HepG2 (cell line): Measurements from ENCODE around the gene SECTM1. TPM values are rescaled to one million over a fixed set of nuclear protein-coding genes. Genes with fewer than 3 reads are reported as not detected.

Experiments
- AGO1 ChIP-seq: fragments of 200-400 bp; formaldehyde crosslinking; IDR thresholded peaks from 2 replicates; pipeline ENCODE4 v1.6.1; 2017; ENCODE audit warnings: mild to moderate bottlenecking, low read depth, low read length, moderate library complexity; ENCODE audit not compliant: poor library complexity, severe bottlenecking
- FOSL1 ChIP-seq: sonication (generic); formaldehyde crosslinking; IDR thresholded peaks from 2 replicates; pipeline ENCODE4 v1.9.0; 2021; ENCODE audit warnings: missing genetic modification reagents, borderline replicate concordance
- FOXJ3 ChIP-seq: sonication (generic); formaldehyde crosslinking; IDR thresholded peaks from 2 replicates; pipeline ENCODE4 v1.4.0; 2020; ENCODE audit warnings: missing genetic modification reagents, mild to moderate bottlenecking, borderline replicate concordance
- HDAC6 ChIP-seq: fragments of 200-600 bp; sonication (generic); IDR thresholded peaks from 2 replicates; pipeline ENCODE4 v1.7.0; 2017; ENCODE audit warnings: mild to moderate bottlenecking, antibody characterized with exemption, low read length, low read depth
- HMG20A ChIP-seq: IDR thresholded peaks from 2 replicates; pipeline ENCODE4 v1.6.1; 2016; ENCODE audit warnings: borderline replicate concordance
- HNRNPH1 ChIP-seq: fragments of 200-400 bp; formaldehyde crosslinking; optimal IDR thresholded peaks from 2 replicates; pipeline ENCODE3; 2017; ENCODE audit warnings: mild to moderate bottlenecking, low read depth, low read length
- ISL2 ChIP-seq: sonication (generic); formaldehyde crosslinking; IDR thresholded peaks from 2 replicates; pipeline ENCODE4 v1.5.0; 2020; ENCODE audit warnings: missing genetic modification reagents
- KLF9 ChIP-seq: IDR thresholded peaks from 2 replicates; pipeline ENCODE4 v1.6.1; 2016; ENCODE audit warnings: low read depth
- PCBP1 ChIP-seq: fragments of 200-400 bp; formaldehyde crosslinking; IDR thresholded peaks from 2 replicates; pipeline ENCODE4 v1.6.1; 2017; ENCODE audit warnings: mild to moderate bottlenecking, low read depth, low read length, borderline replicate concordance
- SP140L ChIP-seq: sonication (generic); formaldehyde crosslinking; IDR thresholded peaks from 2 replicates; pipeline ENCODE4 v1.4.0; 2020; ENCODE audit warnings: missing genetic modification reagents, borderline replicate concordance
- TBL1XR1 ChIP-seq: fragments of 150-350 bp; IDR thresholded peaks from 2 replicates; pipeline ENCODE4 v1.6.1; 2014; ENCODE audit warnings: borderline replicate concordance, low read length; ENCODE audit not compliant: partially characterized antibody
- TEF ChIP-seq: sonication (generic); formaldehyde crosslinking; IDR thresholded peaks from 2 replicates; pipeline ENCODE4 v1.5.0; 2020; ENCODE audit warnings: missing genetic modification reagents
- TMF1 ChIP-seq: sonication (generic); formaldehyde crosslinking; IDR thresholded peaks from 2 replicates; pipeline ENCODE4 v1.8.1; 2022; ENCODE audit warnings: low read depth, missing genetic modification reagents
- ZBTB21 ChIP-seq: sonication (generic); formaldehyde crosslinking; IDR thresholded peaks from 2 replicates; pipeline ENCODE4 v1.4.0; 2020; ENCODE audit warnings: missing genetic modification reagents
- ZFAT ChIP-seq: sonication (generic); formaldehyde crosslinking; conservative IDR thresholded peaks from 2 replicates; pipeline ENCODE4 v1.8.1; 2023; ENCODE audit warnings: missing genetic modification reagents, inconsistent platforms
- ZNF10 ChIP-seq: sonication (generic); formaldehyde crosslinking; IDR thresholded peaks from 2 replicates; pipeline ENCODE4 v1.4.0; 2020; ENCODE audit warnings: mild to moderate bottlenecking, low read depth, missing genetic modification reagents, borderline replicate concordance
- ZNF20 ChIP-seq: sonication (generic); formaldehyde crosslinking; IDR thresholded peaks from 2 replicates; pipeline ENCODE4 v1.4.0; 2020; ENCODE audit warnings: mild to moderate bottlenecking, moderate library complexity, missing genetic modification reagents
- ZNF598 ChIP-seq: sonication (generic); formaldehyde crosslinking; IDR thresholded peaks from 2 replicates; pipeline ENCODE4 v1.5.1; 2020; ENCODE audit warnings: mild to moderate bottlenecking, missing genetic modification reagents, borderline replicate concordance
- ZNF75D ChIP-seq: sonication (generic); formaldehyde crosslinking; IDR thresholded peaks from 2 replicates; pipeline ENCODE4 v1.8.1; 2023; ENCODE audit warnings: missing genetic modification reagents, mild to moderate bottlenecking, borderline replicate concordance
- ZSCAN9 ChIP-seq: IDR thresholded peaks from 2 replicates; pipeline ENCODE4 v1.6.1; 2016; ENCODE audit warnings: borderline replicate concordance
- polyA plus RNA-seq, 8 experiments: library from polyadenylated mRNA; depleted of rRNA in 3 of 8; stranded (reverse) in 7 of 8; unstranded in 1 of 8; fragments of >200 nt; fragmentation: Illumina TruSeq in 4 of 8; extraction: Trizol in 4 of 8; gene quantifications; 2 replicates each; pipeline versions ENCODE4 v1.2.1 to v1.2.3, GENCODE V29; 2011 to 2016; ENCODE audit warnings: low read depth in 4 of 8, missing spikeins in 1 of 8, mixed read lengths in 1 of 8; ENCODE audit not compliant: insufficient read depth in 1 of 8
- total RNA-seq, 5 experiments: library from RNA; depleted of rRNA; stranded (reverse); fragments of >200 nt; fragmentation: Illumina TruSeq; extraction: Trizol; gene quantifications; 2 replicates each; pipeline ENCODE4 v1.2.3, GENCODE V29; 2016; ENCODE audit warnings: low read depth in 1 of 5
- TF ChIP-seq, protein P1 (sequence below): sonication (generic); formaldehyde crosslinking; IDR thresholded peaks from 2 replicates; pipeline ENCODE4 v1.9.0; 2021; ENCODE audit warnings: missing genetic modification reagents, mild to moderate bottlenecking, borderline replicate concordance
- TF ChIP-seq, protein P2 (sequence below): sonication (generic); formaldehyde crosslinking; IDR thresholded peaks from 2 replicates; pipeline ENCODE4 v1.4.0; 2020; ENCODE audit warnings: missing genetic modification reagents, mild to moderate bottlenecking, borderline replicate concordance
- TF ChIP-seq, protein P3 (sequence below): sonication (generic); formaldehyde crosslinking; conservative IDR thresholded peaks from 2 replicates; pipeline ENCODE4 v1.8.0; 2022; ENCODE audit warnings: low read depth, missing genetic modification reagents

The SECTM1 gene
- total and polyA plus RNA-seq, 2 of the 13 experiments (the other 11 are each of a cell fraction or from before 2014, with no cell fraction given): 3.5 to 5.3 TPM

DNA sequence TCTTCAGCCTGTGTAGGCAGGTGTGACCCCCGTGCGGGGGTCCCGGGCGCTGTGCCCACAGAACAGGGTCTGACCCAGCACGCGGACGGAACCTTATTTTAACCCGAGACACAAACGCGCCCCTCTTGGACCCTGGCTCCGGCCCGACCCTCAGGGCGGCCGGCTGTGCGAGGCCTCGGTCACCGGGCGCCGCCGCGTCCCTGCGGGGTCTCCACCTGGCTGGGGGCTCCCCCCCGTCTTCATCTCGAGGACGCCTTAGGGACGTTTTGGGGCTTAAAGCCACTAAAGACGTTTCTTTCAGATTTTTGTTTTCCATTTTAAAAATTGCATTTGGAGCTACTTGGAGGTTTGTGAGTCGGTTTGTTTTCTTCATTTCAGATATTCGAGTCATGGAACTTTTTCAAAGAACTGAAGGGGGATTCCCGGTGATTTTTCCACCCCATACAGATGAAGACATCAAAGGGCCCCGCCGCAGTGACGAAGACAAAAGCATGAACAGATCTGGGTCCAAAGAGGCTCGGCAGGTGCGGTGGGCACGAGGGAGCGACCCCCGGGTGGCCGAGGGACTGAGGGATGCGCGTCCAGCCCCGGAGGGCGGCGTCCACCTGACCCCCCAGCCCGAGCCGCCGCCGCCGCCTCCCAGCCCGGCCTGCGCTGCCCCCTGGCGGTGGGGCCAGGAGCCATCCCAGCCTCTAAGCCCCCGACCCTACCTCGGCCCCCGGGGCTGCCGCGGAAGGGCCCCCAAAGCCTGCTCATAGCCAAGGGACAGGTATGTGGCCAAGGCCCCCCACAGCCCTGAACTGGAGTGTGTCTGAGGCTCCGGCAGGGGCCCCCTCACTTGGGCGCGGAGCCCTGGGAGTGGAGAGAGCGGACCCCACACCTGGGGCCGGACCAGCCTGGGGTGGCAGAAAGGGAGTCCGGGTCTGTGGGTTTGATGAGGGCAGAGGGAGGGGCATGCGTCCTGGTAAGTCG lies 12.3 kb downstream of the SECTM1 start (continued):
- TF ChIP-seq KLF9 (CRISPR knock-in tag): no peak
- no peak for TF ChIP-seq HDAC6
- no peak for TF ChIP-seq TMF1 (CRISPR knock-in tag)
- no peak for TF ChIP-seq ZSCAN9
- no peak for TF ChIP-seq ZNF20 (CRISPR knock-in tag)
- TF ChIP-seq, protein P1, sequence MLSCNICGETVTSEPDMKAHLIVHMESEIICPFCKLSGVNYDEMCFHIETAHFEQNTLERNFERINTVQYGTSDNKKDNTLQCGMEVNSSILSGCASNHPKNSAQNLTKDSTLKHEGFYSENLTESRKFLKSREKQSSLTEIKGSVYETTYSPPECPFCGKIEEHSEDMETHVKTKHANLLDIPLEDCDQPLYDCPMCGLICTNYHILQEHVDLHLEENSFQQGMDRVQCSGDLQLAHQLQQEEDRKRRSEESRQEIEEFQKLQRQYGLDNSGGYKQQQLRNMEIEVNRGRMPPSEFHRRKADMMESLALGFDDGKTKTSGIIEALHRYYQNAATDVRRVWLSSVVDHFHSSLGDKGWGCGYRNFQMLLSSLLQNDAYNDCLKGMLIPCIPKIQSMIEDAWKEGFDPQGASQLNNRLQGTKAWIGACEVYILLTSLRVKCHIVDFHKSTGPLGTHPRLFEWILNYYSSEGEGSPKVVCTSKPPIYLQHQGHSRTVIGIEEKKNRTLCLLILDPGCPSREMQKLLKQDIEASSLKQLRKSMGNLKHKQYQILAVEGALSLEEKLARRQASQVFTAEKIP (CRISPR knock-in tag): no peak
- TF ChIP-seq, protein P2, sequence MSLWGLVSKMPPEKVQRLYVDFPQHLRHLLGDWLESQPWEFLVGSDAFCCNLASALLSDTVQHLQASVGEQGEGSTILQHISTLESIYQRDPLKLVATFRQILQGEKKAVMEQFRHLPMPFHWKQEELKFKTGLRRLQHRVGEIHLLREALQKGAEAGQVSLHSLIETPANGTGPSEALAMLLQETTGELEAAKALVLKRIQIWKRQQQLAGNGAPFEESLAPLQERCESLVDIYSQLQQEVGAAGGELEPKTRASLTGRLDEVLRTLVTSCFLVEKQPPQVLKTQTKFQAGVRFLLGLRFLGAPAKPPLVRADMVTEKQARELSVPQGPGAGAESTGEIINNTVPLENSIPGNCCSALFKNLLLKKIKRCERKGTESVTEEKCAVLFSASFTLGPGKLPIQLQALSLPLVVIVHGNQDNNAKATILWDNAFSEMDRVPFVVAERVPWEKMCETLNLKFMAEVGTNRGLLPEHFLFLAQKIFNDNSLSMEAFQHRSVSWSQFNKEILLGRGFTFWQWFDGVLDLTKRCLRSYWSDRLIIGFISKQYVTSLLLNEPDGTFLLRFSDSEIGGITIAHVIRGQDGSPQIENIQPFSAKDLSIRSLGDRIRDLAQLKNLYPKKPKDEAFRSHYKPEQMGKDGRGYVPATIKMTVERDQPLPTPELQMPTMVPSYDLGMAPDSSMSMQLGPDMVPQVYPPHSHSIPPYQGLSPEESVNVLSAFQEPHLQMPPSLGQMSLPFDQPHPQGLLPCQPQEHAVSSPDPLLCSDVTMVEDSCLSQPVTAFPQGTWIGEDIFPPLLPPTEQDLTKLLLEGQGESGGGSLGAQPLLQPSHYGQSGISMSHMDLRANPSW (CRISPR knock-in tag): no peak
- TF ChIP-seq HMG20A (CRISPR knock-in tag): no peak
- no peak; the same call in 1 of the 2 replicates for TF ChIP-seq PCBP1
- TF ChIP-seq ISL2: no peak
- no peak for TF ChIP-seq FOSL1 (CRISPR knock-in tag)
- TF ChIP-seq TEF: no peak
- no peak for TF ChIP-seq ZBTB21 (CRISPR knock-in tag)
- TF ChIP-seq ZNF75D: no peak
- TF ChIP-seq ZFAT: no peak
- no peak for TF ChIP-seq ZNF598 (CRISPR knock-in tag)
- TF ChIP-seq, protein P3, sequence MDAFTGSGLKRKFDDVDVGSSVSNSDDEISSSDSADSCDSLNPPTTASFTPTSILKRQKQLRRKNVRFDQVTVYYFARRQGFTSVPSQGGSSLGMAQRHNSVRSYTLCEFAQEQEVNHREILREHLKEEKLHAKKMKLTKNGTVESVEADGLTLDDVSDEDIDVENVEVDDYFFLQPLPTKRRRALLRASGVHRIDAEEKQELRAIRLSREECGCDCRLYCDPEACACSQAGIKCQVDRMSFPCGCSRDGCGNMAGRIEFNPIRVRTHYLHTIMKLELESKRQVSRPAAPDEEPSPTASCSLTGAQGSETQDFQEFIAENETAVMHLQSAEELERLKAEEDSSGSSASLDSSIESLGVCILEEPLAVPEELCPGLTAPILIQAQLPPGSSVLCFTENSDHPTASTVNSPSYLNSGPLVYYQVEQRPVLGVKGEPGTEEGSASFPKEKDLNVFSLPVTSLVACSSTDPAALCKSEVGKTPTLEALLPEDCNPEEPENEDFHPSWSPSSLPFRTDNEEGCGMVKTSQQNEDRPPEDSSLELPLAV: no peak
- TF ChIP-seq FOXJ3 (CRISPR knock-in tag): no peak
- TF ChIP-seq SP140L: 0 out of 2 replicates have a peak, but pooled peaks have one; percentile 33
- no peak for TF ChIP-seq ZNF10
- TF ChIP-seq TBL1XR1: no peak
- no peak for TF ChIP-seq AGO1
- peak; percentile 8 for TF ChIP-seq HNRNPH1
